ENCODE measurements around the gene AUTS2.
"Not testable (repeated sequence)": the region's sequence is repeated elsewhere in the genome, so short reads cannot be mapped to it uniquely, and the experiment has no call there.

AUTS2 gene

DNA sequence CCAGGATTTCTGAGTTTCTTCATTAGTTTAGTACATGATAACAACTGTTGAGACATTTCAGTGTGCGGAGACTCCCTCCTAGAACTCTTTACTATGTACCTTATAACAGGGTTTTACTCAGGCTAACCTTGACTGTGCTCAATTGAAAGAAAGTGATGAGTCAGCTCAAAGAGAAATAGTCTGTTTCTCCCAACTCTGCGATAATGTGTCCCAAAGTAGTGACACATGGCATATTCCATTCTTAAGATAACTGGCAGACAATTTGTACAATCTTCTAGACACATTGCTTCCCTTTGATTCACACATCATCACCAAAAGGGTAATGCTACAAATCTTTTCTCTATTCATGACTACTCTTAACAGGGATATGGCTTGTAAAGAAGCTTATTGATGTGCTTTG lies 645.2 kb downstream of the AUTS2 start:
- DNase-seq (ENCODE audit: low read depth) = no peak

GRCh38 chr7:70257921-70258320 lies 659.6 kb downstream of the AUTS2 start:
- no peak for DNase-seq (ENCODE audit: low read depth)

- no peak for DNase-seq (ENCODE audit: low read depth)
These were observed 661.2 kb downstream of the AUTS2 start for GRCh38 chr7:70259502-70259901.

- DNase-seq (ENCODE audit: low read depth) = no peak
These were observed 665.4 kb downstream of the AUTS2 start for GRCh38 chr7:70263471-70264255.

DNA sequence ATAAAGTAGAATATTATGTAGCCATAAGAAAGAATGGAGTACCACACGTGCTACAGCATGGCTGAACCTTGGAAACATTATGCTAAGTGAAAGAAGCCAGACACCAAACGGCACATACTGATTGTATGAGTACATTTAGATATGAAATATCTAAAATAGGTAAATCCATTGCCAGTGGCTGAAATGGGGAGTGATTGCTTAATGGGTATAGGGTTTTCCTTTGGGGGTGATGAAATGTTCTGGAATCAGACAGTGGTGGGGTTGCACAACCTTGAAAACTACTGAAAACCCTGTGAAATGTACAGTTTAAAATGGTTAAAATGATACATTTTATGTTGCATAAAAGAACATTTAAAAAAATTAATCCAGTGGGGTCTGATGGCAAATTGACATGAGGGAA lies 667.9 kb downstream of the AUTS2 start:
- DNase-seq (ENCODE audit: low read depth) = no peak

DNA sequence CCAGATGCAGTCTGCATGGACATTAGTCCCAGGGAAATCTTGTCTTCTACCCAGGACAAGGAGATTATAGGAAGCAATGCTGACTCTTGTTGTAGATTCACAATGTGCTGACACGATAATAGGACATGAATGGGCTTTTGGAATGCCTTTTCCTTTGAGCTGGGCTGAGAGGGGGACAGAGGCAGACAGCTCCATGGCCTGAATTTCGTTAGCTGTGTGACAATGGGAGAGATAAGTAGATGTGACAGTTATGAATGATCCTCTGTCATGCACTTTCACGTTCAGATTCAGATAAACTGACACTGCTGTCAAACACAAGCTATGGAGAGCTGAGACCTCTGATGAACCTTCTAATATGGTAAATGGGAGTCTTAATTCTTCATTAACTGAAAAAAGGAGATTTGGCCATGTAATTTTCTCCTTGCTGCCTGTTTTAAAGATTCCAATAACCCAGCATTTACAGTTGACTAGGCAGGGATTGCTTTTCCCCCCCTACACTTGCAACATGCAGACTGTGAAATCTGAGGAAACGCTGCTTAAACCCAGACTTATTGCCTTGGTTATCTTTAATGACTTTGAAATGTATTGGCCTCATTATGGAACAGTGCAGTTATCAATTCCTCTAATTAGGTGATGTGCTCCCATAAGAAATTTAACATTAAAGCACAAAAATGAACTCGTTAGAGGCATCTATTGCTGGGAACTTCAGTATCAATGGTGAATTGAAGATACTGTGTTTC lies 669.3 kb downstream of the AUTS2 start:
- no peak for DNase-seq (ENCODE audit: low read depth)

GRCh38 chr7:70268179-70268578 lies 669.9 kb downstream of the AUTS2 start:
- no peak for DNase-seq (ENCODE audit: low read depth)

GRCh38 chr7:70270149-70270548 lies 671.9 kb downstream of the AUTS2 start:
- no peak for DNase-seq (ENCODE audit: low read depth)

DNA sequence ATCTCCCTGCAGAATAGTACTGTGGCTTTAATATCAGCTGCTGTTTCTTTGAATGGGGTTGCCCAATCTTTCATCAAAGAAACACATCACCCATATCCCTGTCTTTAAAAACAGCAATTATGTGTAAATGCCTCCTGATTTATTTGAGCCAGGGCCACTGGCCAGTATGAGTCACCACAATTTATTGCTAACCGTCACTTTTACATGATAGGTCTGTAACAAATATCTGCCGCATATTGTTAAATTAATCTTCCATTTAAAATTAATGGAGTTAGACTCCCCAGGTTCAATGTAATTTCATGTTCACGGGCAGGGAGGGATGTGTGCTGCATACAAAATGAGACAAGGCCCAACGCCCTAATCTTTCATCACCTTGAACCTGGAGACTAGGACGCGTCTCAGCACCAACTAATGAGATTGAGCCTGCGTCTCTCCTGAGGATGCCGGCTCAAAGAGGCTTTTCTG lies 673.4 kb downstream of the AUTS2 start:
- no peak for DNase-seq (ENCODE audit: low read depth)

DNA sequence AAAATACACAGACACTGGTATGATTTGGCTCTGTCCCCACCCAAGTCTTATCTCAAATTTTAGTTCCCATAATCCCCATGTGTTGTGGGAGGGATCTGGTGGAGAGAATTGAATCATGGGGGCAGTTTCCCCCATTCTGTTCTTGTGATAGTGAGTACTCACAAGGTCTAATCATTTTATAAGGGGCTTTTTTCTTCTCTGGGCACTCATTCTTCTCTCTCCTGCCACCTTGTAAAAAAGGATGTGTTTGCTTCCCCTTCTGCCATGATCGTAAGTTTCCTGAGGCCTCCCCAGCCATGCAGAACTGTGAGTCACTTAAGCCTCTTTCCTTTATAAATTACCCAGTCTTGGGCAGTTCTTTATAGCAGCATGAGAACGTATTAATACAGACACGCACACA lies 677.3 kb downstream of the AUTS2 start:
- DNase-seq (ENCODE audit: low read depth) = not testable (repeated sequence)

DNA sequence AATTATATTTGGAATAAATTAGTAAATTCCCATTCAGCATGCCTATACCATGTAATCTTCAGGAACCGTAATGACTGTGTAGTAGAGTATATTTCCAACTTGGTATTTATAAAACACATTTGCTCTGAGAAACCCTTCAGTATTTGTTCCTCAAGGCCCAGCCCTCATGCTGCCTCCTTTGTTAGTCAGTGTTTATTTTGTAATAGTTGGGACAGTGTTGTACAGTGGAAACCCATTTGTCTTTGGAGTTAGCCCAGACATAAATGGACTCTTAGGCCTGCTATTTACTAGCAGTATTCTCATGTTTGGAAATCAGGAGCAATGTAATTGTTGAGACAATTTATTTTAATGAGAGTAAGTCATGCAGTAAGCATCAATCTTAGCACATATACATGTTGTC lies 686.9 kb downstream of the AUTS2 start:
- no peak for DNase-seq (ENCODE audit: low read depth)

GRCh38 chr7:70285854-70286253 lies 687.6 kb downstream of the AUTS2 start:
- DNase-seq (ENCODE audit: low read depth) = no peak

DNA sequence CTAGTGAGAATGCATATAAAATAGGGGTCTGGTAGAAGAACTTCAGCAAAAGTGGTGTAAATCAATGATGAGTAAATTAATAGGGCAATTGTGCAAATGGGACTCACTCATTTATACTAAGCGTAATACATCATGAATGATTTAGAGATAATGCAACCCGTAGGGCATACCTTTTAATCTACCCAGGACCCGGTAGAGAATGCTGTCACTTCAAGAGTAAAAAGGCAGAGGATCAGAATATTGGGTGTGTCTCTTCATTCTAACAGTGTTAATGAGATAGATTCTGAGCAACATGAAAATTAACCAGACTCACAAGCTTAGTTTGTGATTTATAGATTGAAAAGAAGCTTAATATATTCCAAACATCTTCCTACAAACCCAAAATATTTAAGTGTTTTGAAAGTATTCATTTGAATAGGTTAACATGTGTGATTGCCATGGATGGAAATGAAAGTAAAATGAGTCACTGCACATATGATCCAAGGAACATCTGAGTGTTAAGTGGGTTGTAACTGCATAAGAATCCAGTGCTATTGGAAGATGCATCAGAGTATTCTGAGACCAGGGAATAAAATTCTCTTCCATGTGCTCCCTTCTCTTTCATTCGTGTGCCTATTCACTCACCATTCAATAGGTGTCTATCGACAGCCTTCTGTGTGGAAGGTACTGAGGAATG lies 690.6 kb downstream of the AUTS2 start:
- no peak for DNase-seq (ENCODE audit: low read depth)

- DNase-seq (ENCODE audit: low read depth) = no peak
These were observed 694.4 kb downstream of the AUTS2 start for GRCh38 chr7:70292716-70293115.

GRCh38 chr7:70294211-70294911 lies 696.1 kb downstream of the AUTS2 start:
- no peak for DNase-seq (ENCODE audit: low read depth)

GRCh38 chr7:70298780-70299471 lies 700.7 kb downstream of the AUTS2 start:
- DNase-seq (ENCODE audit: low read depth) = no peak

GRCh38 chr7:70299472-70299807 lies 701.2 kb downstream of the AUTS2 start:
- no peak for DNase-seq (ENCODE audit: low read depth)

DNA sequence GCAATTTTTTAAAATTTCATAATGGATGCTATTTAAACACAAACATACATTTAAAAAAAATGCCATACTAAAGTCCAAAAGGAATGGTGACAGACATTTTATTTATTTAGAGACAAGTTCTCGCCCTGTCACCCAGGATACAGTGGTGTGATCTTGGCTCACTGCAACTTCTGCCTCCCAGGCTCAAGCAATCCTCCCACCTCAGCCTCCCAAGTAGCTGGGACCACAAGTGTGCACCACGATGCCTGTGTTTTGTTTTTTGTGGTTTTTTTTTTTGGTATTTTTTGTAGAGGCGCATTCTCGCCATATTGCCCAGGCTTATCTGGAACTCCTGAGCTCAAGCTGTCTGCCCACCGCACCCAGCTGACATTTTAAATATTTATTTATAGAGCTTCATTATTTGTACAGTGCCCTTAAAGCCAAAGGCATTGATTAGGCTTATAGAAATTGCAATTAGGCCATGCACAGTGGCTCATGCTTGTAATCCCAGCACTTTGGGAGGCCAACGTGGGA lies 703.5 kb downstream of the AUTS2 start:
- no peak for DNase-seq (ENCODE audit: low read depth)

DNA sequence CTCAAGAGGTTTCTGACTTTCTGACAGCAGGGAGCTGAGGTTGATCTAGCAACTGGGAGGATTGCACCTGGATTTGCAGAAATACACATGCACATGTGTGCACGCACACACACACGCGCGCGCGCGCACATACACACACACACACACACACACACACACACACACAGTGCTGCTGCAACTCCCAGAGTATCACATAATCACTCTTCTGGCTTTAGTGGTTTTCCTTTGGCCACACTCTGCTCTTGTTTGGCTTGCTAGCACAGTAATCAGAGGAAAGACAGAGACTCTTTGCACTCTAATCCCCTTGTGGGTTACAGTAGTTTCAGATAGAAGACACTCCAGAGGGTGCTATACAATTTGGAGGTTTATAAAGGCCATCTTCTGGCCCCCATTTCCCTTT lies 705.0 kb downstream of the AUTS2 start:
- no peak for DNase-seq (ENCODE audit: low read depth)

- DNase-seq (ENCODE audit: low read depth) = no peak
These were observed 705.5 kb downstream of the AUTS2 start for GRCh38 chr7:70303780-70304179.

- no peak for DNase-seq (ENCODE audit: low read depth)
These were observed 707.9 kb downstream of the AUTS2 start for GRCh38 chr7:70306173-70306572.
